Activated CD4-positive, alpha-beta T cell treated with anti-CD3 and anti-CD28 coated beads, Interleukin-2, amount 10 ng/mL, durations not matched to agents 7 days and 5 days (primary cell): ENCODE results near the gene FNDC4. TPM values are rescaled to one million over a fixed set of nuclear protein-coding genes. Genes with fewer than 3 reads are reported as not detected.

ENCODE experiments used
- CTCF ChIA-PET: fragments of 350-600 bp; sonication (Branson Sonifier 250); formaldehyde crosslinking; loops from one replicate; lab custom pipeline; 2021; ENCODE audit warnings: antibody characterized with exemption; lab: Charles Lee
- POLR2A ChIA-PET: fragments of 350-600 bp; sonication (Branson Sonifier 250); formaldehyde crosslinking; loops from one replicate; lab custom pipeline; 2021; ENCODE audit warnings: antibody characterized with exemption; lab: Charles Lee
- DNase-seq: peaks from one replicate; pipeline ENCODE4 v3.0.0-alpha.2; 2020
- H3K27ac Mint-ChIP-seq: one replicate; pipeline ENCODE4 v1.8.0; 2021; ENCODE audit warnings: mild to moderate bottlenecking, moderate library complexity, mixed read lengths
- H3K27me3 Mint-ChIP-seq: one replicate; pipeline ENCODE4 v1.8.0; 2021; ENCODE audit warnings: mixed read lengths
- H3K36me3 Mint-ChIP-seq: one replicate; pipeline ENCODE4 v1.8.0; 2021; ENCODE audit warnings: low read depth, mixed read lengths
- H3K4me1 Mint-ChIP-seq: one replicate; pipeline ENCODE4 v1.8.0; 2021; ENCODE audit warnings: mixed read lengths
- H3K4me3 Mint-ChIP-seq: one replicate; pipeline ENCODE4 v1.8.0; 2021; ENCODE audit warnings: mild to moderate bottlenecking, moderate library complexity, mixed read lengths
- H3K9me3 Mint-ChIP-seq: one replicate; pipeline ENCODE4 v1.8.0; 2021; ENCODE audit warnings: mixed read lengths
- total RNA-seq, 2 experiments: library from RNA; stranded (reverse); gene quantifications; one replicate each; pipeline ENCODE4 v1.2.3, GENCODE V29; 2021

The FNDC4 gene
- total RNA-seq, 2 experiments from 2014 or later, result not detected

DNA sequence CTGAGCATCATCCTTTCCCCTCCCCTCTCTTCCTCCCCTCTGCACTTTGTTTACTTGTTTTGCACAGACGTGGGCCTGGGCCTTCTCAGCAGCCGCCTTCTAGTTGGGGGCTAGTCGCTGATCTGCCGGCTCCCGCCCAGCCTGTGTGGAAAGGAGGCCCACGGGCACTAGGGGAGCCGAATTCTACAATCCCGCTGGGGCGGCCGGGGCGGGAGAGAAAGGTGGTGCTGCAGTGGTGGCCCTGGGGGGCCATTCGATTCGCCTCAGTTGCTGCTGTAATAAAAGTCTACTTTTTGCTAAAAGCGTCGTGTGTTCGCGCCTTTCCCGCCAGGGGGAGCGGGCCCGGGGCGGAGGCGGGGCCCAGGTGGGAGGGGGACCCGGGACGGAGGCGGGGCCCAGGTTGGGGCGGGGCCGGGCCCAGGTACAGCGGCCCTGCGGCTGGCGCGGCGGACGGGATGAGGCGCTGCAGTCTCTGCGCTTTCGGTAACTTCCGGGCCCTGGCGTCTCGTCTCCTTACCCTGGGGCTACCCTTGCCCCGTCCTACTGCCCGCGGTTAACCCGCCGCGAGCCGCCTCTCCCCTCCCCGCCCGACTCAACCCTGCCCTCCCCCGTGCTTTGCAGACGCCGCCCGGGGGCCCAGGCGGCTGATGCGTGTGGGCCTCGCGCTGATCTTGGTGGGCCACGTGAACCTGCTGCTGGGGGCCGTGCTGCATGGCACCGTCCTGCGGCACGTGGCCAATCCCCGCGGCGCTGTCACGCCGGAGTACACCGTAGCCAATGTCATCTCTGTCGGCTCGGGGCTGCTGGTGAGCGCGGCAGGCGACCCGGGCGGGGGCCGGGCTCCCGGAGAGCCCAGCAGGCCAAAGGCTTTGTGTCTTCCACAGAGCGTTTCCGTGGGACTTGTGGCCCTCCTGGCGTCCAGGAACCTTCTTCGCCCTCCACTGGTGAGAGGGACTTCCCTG lies 52.8 kb downstream of the FNDC4 start, which contains the start of gene KRTCAP3:
Gene KRTCAP3 (plus strand): TSS at position 424 of the 962 bp plus-strand sequence. CDS start 32 bp downstream, at position 456.
- H3K36me3 Mint-ChIP-seq, result peaks cover 38% of the 10 kb centered on the region
- peak; percentile 45 for DNase-seq
- H3K27me3 Mint-ChIP-seq, result no peaks in the 10 kb centered on the region
- ChIA-PET CTCF (interaction anchor here (1.0 to 1.4 kb wide), 2 partner anchors 10 to 14 kb away, joined by 3 to 6 read pairs; no protein-coding TSS in a partner anchor), POLR2A (no interaction called here)
- H3K9me3 Mint-ChIP-seq, result no peaks in the 10 kb centered on the region
- H3K4me3 Mint-ChIP-seq, result no peak within 1 kb of the TSS
- peaks cover 17% of the 10 kb centered on the region for H3K4me1 Mint-ChIP-seq
- peak within 1 kb of the TSS; percentile 60 for H3K27ac Mint-ChIP-seq

Other genes starting within 250 kb of the FNDC4 start
- under 1 TPM; 0.23 to 0.45 TPM for gene SLC30A3, start 232.2 kb downstream of the FNDC4 start, total RNA-seq
- gene DNAJC5G, start 219.8 kb downstream of the FNDC4 start, total RNA-seq, result not detected
- gene TRIM54, start 212.8 kb downstream of the FNDC4 start, total RNA-seq, result not detected
- gene UCN, start 186.8 kb downstream of the FNDC4 start, total RNA-seq, result 1 to 10 TPM; 2.3 to 2.8 TPM
- 10 to 100 TPM; 80.8 to 83.6 TPM for gene MPV17, start 172.1 kb downstream of the FNDC4 start, total RNA-seq
- gene GTF3C2, start 138.4 kb downstream of the FNDC4 start, total RNA-seq, result 10 to 100 TPM; 54.3 to 59.0 TPM
- gene EIF2B4, start 124.9 kb downstream of the FNDC4 start, total RNA-seq, result 10 to 100 TPM; 40.9 to 42.2 TPM
- gene SNX17, start 124.6 kb downstream of the FNDC4 start, total RNA-seq, result 100 to 1,000 TPM; 109 to 120 TPM
- 10 to 100 TPM; 14.3 to 15.4 TPM for gene ZNF513, start 114.5 kb downstream of the FNDC4 start, total RNA-seq
- 100 to 1,000 TPM; 109 TPM for gene PPM1G, start 85.6 kb downstream of the FNDC4 start, total RNA-seq
- gene NRBP1, start 66.6 kb downstream of the FNDC4 start, total RNA-seq, result 10 to 100 TPM; 77.1 to 82.3 TPM
- 1 to 10 TPM; 7.1 to 8.3 TPM for gene KRTCAP3, start 52.8 kb downstream of the FNDC4 start, total RNA-seq
- 1 to 10 TPM; 9.3 to 9.8 TPM for gene IFT172, start 5.5 kb downstream of the FNDC4 start, total RNA-seq
- gene GCKR, start 1.6 kb upstream of the FNDC4 start, total RNA-seq, result not detected
- gene ZNF512, start 87.8 kb upstream of the FNDC4 start, total RNA-seq, result 10 to 100 TPM; 42.3 to 51.5 TPM
- gene CCDC121, start 133.8 kb upstream of the FNDC4 start, total RNA-seq, result 1 to 10 TPM in 1 of 2 experiments, under 1 TPM in 1; 1.00 to 1.2 TPM
- gene GPN1, start 133.8 kb upstream of the FNDC4 start, total RNA-seq, result 10 to 100 TPM; 36.3 to 44.1 TPM
- gene SUPT7L, start 168.4 kb upstream of the FNDC4 start, total RNA-seq, result 10 to 100 TPM; 34.5 to 36.2 TPM
- gene SLC4A1AP, start 168.7 kb upstream of the FNDC4 start, total RNA-seq, result 10 to 100 TPM; 22.7 to 23.5 TPM